Germinal center (tissue), 1 donor: ENCODE results near the gene NMBR.
"Not testable (repeated sequence)": the region's sequence is repeated elsewhere in the genome, so short reads cannot be mapped to it uniquely, and the experiment has no call there.

Source experiments
- DNase-seq: peaks from one replicate; pipeline ENCODE4 v3.0.0; 2012; ENCODE audit warnings: mixed read lengths, low spot score

Gene NMBR

GRCh38 chr6:142154336-142154735, 7.4 kb upstream of the NMBR start:
- no peak for DNase-seq

- no peak for DNase-seq
These were observed 6.3 kb upstream of the NMBR start for GRCh38 chr6:142153196-142153595.

GRCh38 chr6:142152746-142153145, 5.8 kb upstream of the NMBR start:
- DNase-seq = no peak

DNA sequence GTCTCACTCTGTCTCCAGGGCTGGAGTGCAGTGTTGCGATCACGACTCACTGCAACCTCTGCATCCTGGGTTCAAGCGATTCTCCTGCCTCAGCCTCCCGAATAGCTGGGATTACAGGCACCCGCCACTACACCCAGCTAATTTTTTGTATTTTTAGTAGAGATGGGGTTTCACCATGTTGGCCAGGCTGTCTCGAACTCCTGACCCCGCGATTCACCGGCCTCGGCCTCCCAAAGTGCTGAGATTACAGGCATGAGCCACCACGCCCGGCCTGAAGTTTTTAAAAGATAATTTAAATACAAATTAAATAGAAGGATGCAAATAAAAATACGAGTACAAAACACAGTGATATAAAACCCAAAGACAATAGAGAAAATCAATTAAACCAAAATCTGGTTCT, 5.4 kb downstream of the NMBR start:
- DNase-seq = not testable (repeated sequence)

DNA sequence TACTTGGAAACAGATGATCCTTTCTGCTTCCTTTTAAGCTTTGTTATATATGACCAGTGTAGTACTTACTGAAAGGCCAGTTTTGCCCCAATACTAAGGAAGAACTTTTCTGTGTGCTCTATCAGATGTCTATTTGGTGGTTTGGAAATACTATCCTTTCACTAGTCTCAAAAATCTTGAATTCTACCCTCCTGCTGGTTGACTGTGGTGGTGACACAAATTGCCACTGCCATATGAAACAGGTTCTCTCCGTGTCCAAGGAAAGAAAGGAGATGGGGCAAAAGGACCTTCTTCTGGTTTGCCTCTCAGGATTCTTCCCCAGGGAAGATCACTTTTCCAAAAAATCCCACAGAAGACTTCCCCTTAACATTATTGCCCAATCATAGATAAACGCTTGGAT, 8.0 kb downstream of the NMBR start:
- DNase-seq = no peak

- no peak for DNase-seq
These were observed 14.3 kb downstream of the NMBR start, which contains the start of gene GJE1 for GRCh38 chr6:142132625-142133024. Gene GJE1 (plus strand): TSS chr6:142132925. CDS start chr6:142133159, 234 bp downstream.

DNA sequence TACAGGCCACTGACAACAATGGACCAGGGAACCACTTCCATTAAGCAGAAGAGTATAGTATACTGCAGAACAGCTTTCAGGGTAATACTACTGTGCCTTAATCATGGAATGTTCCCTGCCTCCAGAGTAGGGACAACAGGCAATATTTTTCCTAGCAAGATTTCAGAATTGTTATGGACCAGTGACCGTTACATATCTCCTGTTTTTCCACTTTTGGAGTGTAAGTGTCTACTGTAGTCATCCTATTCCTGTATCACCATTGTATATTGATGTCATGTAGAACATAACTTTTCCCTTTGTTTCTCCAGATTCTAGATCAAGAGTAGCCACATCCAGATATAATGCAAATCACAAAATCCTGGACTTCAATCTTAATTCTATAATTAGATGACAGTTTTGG, 16.1 kb downstream of the NMBR start:
- no peak for DNase-seq

GRCh38 chr6:142121342-142121741, 25.6 kb downstream of the NMBR start:
- no peak for DNase-seq

- DNase-seq = no peak
These were observed 28.0 kb downstream of the NMBR start for GRCh38 chr6:142118925-142119324.

GRCh38 chr6:142118328-142118727, 28.6 kb downstream of the NMBR start:
- DNase-seq = no peak

DNA sequence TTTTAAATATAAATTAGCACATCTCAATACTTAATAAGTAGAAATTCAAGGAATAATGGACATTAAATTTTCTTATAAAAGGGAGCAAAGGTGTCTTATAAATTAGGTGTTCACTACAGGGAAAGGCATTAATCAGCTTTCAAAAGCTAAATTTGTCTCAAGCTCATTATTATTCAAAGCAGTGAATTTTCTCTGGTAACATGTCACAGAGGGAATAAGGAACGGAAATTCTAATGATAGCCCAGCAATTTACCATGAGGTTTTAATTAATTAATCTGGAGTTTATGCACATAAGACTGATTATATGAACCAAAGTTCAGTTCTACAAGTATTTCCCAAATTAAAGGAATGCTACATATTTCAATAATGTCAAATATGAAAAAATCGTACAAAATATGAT, 29.6 kb downstream of the NMBR start:
- DNase-seq = no peak

GRCh38 chr6:142112451-142113061, 34.4 kb downstream of the NMBR start:
- DNase-seq = peak; percentile 35

- not testable (repeated sequence) for DNase-seq
These were observed 36.1 kb downstream of the NMBR start for GRCh38 chr6:142110820-142111219.

DNA sequence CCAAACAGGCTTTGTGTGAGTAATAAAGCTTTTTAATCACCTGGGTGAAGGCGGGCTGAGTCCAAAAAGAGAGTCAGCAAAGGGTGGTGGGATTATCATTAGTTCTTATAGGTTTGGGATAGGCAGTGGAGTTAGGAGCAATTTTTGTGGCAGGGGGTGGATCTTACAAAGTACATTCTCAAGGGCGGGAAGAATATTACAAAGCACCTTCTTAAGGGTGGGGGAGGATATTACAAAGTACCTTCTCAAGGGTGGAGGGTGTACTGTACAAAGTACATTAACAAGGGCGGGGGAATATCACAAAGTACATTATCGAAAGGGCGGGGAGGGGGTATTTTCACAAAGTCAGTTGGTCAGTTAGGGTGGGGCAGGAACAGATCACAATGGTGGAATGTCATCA, 42.1 kb downstream of the NMBR start:
- not testable (repeated sequence) for DNase-seq

GRCh38 chr6:142088858-142089216, 58.1 kb downstream of the NMBR start:
- no peak for DNase-seq

- no peak for DNase-seq
These were observed 58.7 kb downstream of the NMBR start for GRCh38 chr6:142087950-142088857.

GRCh38 chr6:142079130-142079529, 67.8 kb downstream of the NMBR start:
- no peak for DNase-seq

DNA sequence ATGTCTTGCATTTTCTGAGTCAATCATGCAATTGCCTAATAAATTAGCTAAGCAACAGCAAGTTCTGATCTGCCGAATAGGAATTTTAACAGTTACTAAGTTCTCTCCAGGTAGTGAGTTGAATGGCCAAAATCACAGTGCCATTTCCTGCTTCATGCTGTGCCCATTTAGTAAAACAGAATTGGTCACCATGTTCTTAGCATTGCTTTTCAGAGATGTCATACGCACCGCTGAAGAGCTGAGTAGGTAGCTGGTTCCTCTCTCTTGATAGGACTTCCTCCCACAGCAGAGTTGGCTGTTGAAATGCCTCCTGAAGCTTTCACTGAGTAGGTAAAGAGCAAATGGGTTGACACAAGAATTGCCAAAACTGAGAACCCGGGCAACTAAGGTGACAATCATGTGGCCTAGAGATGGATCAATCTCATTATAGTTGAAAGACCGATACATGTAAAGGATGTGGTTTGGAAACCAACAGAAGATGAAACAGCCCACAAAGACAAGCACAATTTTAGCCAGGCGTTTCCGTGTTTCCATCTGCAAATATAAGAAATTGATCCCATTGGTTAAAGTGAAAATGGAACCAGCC, 71.3 kb downstream of the NMBR start:
- DNase-seq = no peak

DNA sequence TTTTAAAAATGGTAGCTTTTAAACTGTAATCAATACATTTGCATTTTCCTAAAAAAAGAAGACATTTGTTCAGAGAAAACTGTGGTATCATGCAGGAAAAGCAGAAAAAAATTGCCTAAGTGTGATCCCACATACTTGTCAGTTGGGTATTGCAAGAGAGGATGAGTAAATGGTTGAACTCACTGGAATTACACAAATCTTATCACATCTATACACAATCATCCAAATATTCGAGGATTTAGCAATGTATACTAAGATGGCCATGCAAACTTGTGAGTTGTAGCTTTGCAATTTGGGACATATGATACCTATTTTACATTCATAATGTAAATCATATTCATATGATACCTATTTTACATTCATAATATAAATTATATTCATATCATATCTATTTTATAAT, 72.4 kb downstream of the NMBR start:
- DNase-seq = no peak

GRCh38 chr6:142071981-142072380, 74.9 kb downstream of the NMBR start:
- no peak for DNase-seq

GRCh38 chr6:142068416-142068815, 78.5 kb downstream of the NMBR start:
- DNase-seq = no peak

- DNase-seq = not testable (repeated sequence)
These were observed 84.1 kb downstream of the NMBR start for GRCh38 chr6:142062861-142063260.
